Measurements from ENCODE around the gene TUBA4A.

- TF ChIP-seq, protein P1, sequence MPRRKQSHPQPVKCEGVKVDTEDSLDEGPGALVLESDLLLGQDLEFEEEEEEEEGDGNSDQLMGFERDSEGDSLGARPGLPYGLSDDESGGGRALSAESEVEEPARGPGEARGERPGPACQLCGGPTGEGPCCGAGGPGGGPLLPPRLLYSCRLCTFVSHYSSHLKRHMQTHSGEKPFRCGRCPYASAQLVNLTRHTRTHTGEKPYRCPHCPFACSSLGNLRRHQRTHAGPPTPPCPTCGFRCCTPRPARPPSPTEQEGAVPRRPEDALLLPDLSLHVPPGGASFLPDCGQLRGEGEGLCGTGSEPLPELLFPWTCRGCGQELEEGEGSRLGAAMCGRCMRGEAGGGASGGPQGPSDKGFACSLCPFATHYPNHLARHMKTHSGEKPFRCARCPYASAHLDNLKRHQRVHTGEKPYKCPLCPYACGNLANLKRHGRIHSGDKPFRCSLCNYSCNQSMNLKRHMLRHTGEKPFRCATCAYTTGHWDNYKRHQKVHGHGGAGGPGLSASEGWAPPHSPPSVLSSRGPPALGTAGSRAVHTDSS (tag by site-specific recombination; IDR thresholded peaks at IDR 0.05): no peak
- TF ChIP-seq ZNF175 (tag by site-specific recombination; IDR thresholded peaks at IDR 0.05) (no peak), TRIM28 (IDR thresholded peaks at IDR 0.05; ENCODE audit: borderline replicate concordance, low read length) (no peak)
Measured at GRCh38 chr2:219252900-219253752, 592 bp downstream of the TUBA4A start, which contains the start of gene TUBA4B.
